Measurements from ENCODE around the gene HEXD. TPM values are rescaled to one million over a fixed set of nuclear protein-coding genes. Genes with fewer than 3 reads are reported as not detected.

HEXD gene
- total RNA-seq, 2 donors from 2014 or later, result 31.5 to 37.6 TPM

- H3K4me3 Mint-ChIP-seq, result no peak overlapping the region
- 94% methylated on average over 24 to 27 of the region's 27 CpGs for WGBS, 2 experiments (ENCODE audit: insufficient coverage in 1 of 2, insufficient read length in 1 of 2)
- TF ChIP-seq CTCF (conservative IDR thresholded peaks at IDR 0.05), result no peak
- no peak overlapping the region for H3K27ac Mint-ChIP-seq
- no peaks in the 10 kb centered on the region for H3K27me3 Mint-ChIP-seq (ENCODE audit: insufficient read depth)
- no peaks in the 10 kb centered on the region for H3K4me1 ChIP-seq (ENCODE audit: control insufficient read depth, insufficient read depth, low read length)
- no peaks in the 10 kb centered on the region for H3K9me3 ChIP-seq (ENCODE audit: control insufficient read depth, low read length)
- H3K27me3 ChIP-seq (ENCODE audit: control insufficient read depth, insufficient read depth, low read length, poor library complexity, severe bottlenecking), result no peaks in the 10 kb centered on the region
- peak; percentile 48 for DNase-seq
- H3K36me3 ChIP-seq (ENCODE audit: control insufficient read depth, insufficient read depth, low read length), result peaks cover 10% of the 10 kb centered on the region
- H3K9ac ChIP-seq (ENCODE audit: extremely low read depth, low read length, poor library complexity, severe bottlenecking), result no peak overlapping the region
- H3K9me3 Mint-ChIP-seq, result no peaks in the 10 kb centered on the region
- peaks cover 12% of the 10 kb centered on the region for H3K36me3 Mint-ChIP-seq (ENCODE audit: low read depth)
- no peak overlapping the region for H3K4me3 ChIP-seq (ENCODE audit: low read length)
- no peak overlapping the region for H3K27ac ChIP-seq (ENCODE audit: low read depth, low read length)
- no peaks in the 10 kb centered on the region for H3K4me1 Mint-ChIP-seq
Measured at GRCh38 chr17:82441691-82442487, 23.7 kb downstream of the HEXD start.

GRCh38 chr17:82442643-82443464 lies 24.7 kb downstream of the HEXD start:
- Histone ChIP-seq H3K9ac (ENCODE audit: extremely low read depth, low read length, poor library complexity, severe bottlenecking) (no peak overlapping the region), H3K9me3 (ENCODE audit: control insufficient read depth, low read length) (no peaks in the 10 kb centered on the region), H3K27ac (ENCODE audit: low read depth, low read length) (no peak overlapping the region), H3K27me3 (ENCODE audit: control insufficient read depth, insufficient read depth, low read length, poor library complexity, severe bottlenecking) (no peaks in the 10 kb centered on the region), H3K4me3 (ENCODE audit: low read length) (no peak overlapping the region), H3K36me3 (ENCODE audit: control insufficient read depth, insufficient read depth, low read length) (peaks cover 10% of the 10 kb centered on the region), H3K4me1 (ENCODE audit: control insufficient read depth, insufficient read depth, low read length) (no peaks in the 10 kb centered on the region)
- no peaks in the 10 kb centered on the region for H3K27me3 Mint-ChIP-seq (ENCODE audit: insufficient read depth)
- no peak for TF ChIP-seq CTCF (conservative IDR thresholded peaks at IDR 0.05)
- DNase-seq, result no peak
- no peaks in the 10 kb centered on the region for H3K4me1 Mint-ChIP-seq
- H3K36me3 Mint-ChIP-seq (ENCODE audit: low read depth), result peaks cover 12% of the 10 kb centered on the region
- H3K27ac Mint-ChIP-seq, result no peak overlapping the region
- no peak overlapping the region for H3K4me3 Mint-ChIP-seq
- H3K9me3 Mint-ChIP-seq, result no peaks in the 10 kb centered on the region
- WGBS, 2 experiments (ENCODE audit: insufficient coverage in 1 of 2, insufficient read length in 1 of 2), result 95 to 96% methylated on average over 28 of the region's 28 CpGs

DNA sequence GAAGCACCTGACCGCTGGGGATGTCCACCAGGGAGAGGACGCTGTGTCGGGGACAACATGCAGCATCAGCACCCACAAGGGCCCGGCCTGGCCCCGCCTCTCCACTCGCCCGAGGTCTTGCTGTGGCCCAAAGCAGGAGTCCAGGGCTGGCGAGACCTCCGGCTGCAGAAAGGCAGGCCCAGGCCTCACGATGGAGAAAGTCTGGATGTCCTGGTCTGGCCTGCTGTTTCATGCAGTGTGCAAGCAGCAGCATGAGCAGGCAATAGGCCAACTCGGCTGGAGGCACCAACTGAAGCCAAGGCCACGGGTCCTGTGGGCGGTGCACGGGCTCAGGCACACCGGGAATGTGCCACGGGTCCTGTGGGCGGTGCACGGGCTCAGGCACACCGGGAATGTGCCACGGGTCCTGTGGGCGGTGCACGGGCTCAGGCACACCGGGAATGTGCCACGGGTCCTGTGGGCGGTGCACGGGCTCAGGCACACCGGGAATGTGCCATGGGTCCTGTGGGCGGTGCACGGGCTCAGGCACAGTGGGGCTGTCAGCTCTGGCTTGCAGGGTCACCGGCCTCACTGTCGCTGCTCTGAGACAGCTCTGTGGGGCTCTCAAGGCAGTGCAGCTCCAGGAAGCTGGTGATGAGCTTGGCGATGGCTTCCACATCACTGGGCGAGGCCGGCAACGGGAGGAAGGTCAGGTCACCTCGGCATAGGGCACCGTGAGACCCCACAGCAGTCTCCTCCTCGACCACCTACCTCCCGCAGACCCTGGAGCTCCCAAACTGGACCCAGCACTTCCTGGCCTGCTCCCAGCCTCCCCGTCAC lies 25.5 kb downstream of the HEXD start:
- Mint-ChIP-seq H3K4me1 (no peaks in the 10 kb centered on the region), H3K27ac (no peak overlapping the region), H3K4me3 (no peak overlapping the region), H3K27me3 (ENCODE audit: insufficient read depth) (no peaks in the 10 kb centered on the region), H3K9me3 (no peaks in the 10 kb centered on the region), H3K36me3 (ENCODE audit: low read depth) (peaks cover 12% of the 10 kb centered on the region)
- no peak overlapping the region for H3K27ac ChIP-seq (ENCODE audit: low read depth, low read length)
- no peaks in the 10 kb centered on the region for H3K9me3 ChIP-seq (ENCODE audit: control insufficient read depth, low read length)
- H3K4me1 ChIP-seq (ENCODE audit: control insufficient read depth, insufficient read depth, low read length), result no peaks in the 10 kb centered on the region
- peaks cover 10% of the 10 kb centered on the region for H3K36me3 ChIP-seq (ENCODE audit: control insufficient read depth, insufficient read depth, low read length)
- WGBS, 2 experiments (ENCODE audit: insufficient coverage in 1 of 2, insufficient read length in 1 of 2), result 96 to 97% methylated on average over 16 to 30 of the region's 40 CpGs
- H3K9ac ChIP-seq (ENCODE audit: extremely low read depth, low read length, poor library complexity, severe bottlenecking), result no peak overlapping the region
- TF ChIP-seq CTCF (conservative IDR thresholded peaks at IDR 0.05), result no peak
- H3K27me3 ChIP-seq (ENCODE audit: control insufficient read depth, insufficient read depth, low read length, poor library complexity, severe bottlenecking), result no peaks in the 10 kb centered on the region
- H3K4me3 ChIP-seq (ENCODE audit: low read length), result no peak overlapping the region
- DNase-seq, result no peak
